OCI-LY7 (cell line): Measurements from ENCODE around the gene IFT57.

Experiments used
- EZH2phosphoT487 ChIP-seq: fragments of 200-600 bp; sonication (generic); IDR thresholded peaks from 2 replicates; pipeline ENCODE4 v1.6.1; 2018; ENCODE audit warnings: low read depth, borderline replicate concordance, mild to moderate bottlenecking, mixed run types, antibody characterized with exemption, low read length, moderate library complexity, mixed read lengths
- TF ChIP-seq, protein P1 (sequence below): fragments of 200-600 bp; sonication (generic); conservative IDR thresholded peaks from 2 replicates; pipeline ENCODE4 v1.5.1; 2014; ENCODE audit warnings: mild to moderate bottlenecking, antibody characterized with exemption, low read length, moderate library complexity, mixed read lengths

DNA sequence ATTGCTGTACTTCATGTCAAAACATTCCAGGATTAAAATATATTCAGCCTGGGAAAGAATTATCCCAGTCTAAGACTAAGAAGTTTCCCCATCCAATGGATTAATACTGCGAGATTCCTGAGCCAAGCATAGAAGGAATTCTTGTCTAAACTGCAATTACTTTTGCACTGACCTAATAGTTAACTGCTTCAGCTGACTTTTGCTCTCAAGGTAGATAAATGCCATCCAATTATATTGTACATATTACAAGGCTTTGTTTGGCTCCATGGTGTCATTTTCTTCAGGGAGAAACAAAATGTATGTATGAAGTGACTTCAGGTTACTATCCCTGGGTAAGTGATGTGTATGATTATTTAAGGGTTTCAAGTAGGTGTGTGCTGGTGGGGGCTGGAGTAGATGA is 6.1 kb upstream of the IFT57 start:
- TF ChIP-seq EZH2phosphoT487 = no peak
- TF ChIP-seq, protein P1, sequence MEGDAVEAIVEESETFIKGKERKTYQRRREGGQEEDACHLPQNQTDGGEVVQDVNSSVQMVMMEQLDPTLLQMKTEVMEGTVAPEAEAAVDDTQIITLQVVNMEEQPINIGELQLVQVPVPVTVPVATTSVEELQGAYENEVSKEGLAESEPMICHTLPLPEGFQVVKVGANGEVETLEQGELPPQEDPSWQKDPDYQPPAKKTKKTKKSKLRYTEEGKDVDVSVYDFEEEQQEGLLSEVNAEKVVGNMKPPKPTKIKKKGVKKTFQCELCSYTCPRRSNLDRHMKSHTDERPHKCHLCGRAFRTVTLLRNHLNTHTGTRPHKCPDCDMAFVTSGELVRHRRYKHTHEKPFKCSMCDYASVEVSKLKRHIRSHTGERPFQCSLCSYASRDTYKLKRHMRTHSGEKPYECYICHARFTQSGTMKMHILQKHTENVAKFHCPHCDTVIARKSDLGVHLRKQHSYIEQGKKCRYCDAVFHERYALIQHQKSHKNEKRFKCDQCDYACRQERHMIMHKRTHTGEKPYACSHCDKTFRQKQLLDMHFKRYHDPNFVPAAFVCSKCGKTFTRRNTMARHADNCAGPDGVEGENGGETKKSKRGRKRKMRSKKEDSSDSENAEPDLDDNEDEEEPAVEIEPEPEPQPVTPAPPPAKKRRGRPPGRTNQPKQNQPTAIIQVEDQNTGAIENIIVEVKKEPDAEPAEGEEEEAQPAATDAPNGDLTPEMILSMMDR = no peak
